Stomach (tissue), 4 donors: ENCODE measurements around the gene S100A4.

ENCODE experiments used
- CTCF ChIP-seq, 7 experiments: fragments of 450-650 bp in 4 of 7; fragments of 200-600 bp in 3 of 7; sonication (generic) in 3 of 7; IDR thresholded peaks; one replicate each; pipeline ENCODE4 v1.5.1; 2016 to 2019; ENCODE audit warnings: antibody characterized with exemption in 7 of 7, control low read depth in 2 of 7, mild to moderate bottlenecking in 1 of 7
- POLR2A ChIP-seq, 4 donors: fragments of 450-650 bp; IDR thresholded peaks; one replicate each; pipeline ENCODE4 v1.6.1; 2016; ENCODE audit warnings: antibody characterized with exemption in 4 of 4, control low read depth in 2 of 4, mild to moderate bottlenecking in 1 of 4, moderate library complexity in 1 of 4
- POLR2AphosphoS5 ChIP-seq, 3 donors: sonication (generic); formaldehyde crosslinking; IDR thresholded peaks; one replicate each; pipeline ENCODE4 v1.6.1; 2016; ENCODE audit warnings: antibody characterized with exemption in 3 of 3

- no peak for TF ChIP-seq CTCF (IDR thresholded peaks at IDR 0.05)
- TF ChIP-seq POLR2AphosphoS5 (IDR thresholded peaks at IDR 0.05), result no peak
- no peak for TF ChIP-seq POLR2A (IDR thresholded peaks at IDR 0.05)
Observed at GRCh38 chr1:153542956-153543711, 2.5 kb downstream of the S100A4 start.
